LHCN-M2 (cell line): ENCODE data around the gene KRTAP10-10. TPM values are rescaled to one million over a fixed set of nuclear protein-coding genes. Genes with fewer than 3 reads are reported as not detected.
"Not testable (repeated sequence)": the region's sequence is repeated elsewhere in the genome, so short reads cannot be mapped to it uniquely, and the experiment has no call there.

Source experiments
- DNase-seq: peaks from one replicate; pipeline ENCODE4 v3.0.0-alpha.2; 2012; ENCODE audit warnings: low read depth
- total RNA-seq: library from RNA; depleted of rRNA; stranded (reverse); fragments of >200 nt; gene quantifications from 2 replicates; pipeline ENCODE4 v1.2.3, GENCODE V29; 2014

The KRTAP10-10 gene
- total RNA-seq, 1 experiment from 2014 or later, result not detected

DNA sequence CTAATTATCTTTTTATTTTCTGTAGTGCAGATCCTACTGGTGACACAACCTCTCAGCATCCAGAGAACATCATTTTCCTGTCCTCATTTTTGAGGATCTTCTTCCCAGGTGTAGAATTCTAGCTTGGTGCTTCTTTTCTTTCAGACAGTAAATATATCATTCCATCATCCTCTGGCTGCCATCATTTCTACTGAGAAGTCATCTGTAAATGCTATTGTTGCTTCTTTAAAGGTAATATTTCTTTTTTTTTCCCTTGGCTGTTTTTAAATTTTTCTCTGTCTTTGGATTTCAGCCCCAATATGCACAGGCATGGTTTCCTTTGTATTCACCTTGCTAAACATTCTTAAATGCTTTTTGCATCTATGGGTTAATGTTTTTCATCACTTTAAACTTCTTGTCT is 13.6 kb upstream of the KRTAP10-10 start:
- no peak for DNase-seq

- no peak for DNase-seq
Measured at GRCh38 chr21:44625756-44626155, 11.4 kb upstream of the KRTAP10-10 start.

DNA sequence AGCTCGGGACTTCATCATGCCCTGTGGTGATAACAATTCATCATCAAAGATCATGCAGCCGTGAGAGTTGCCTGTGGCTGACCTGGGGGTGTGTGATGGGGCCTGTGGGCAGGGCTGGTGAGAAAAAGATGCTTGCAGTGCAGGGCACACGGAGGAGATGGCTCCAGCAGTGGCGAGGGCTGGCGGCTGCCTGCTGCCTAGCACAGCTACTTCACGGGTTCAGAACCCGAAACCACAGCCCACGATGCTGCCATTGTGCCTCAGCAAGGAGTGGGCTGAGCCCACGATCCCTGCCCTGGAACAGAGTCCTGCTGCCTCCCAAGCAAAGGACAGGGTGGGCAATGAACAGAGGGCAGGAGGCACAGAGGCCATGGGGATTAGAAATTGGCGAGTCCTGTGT is 10.9 kb upstream of the KRTAP10-10 start:
- no peak for DNase-seq

DNA sequence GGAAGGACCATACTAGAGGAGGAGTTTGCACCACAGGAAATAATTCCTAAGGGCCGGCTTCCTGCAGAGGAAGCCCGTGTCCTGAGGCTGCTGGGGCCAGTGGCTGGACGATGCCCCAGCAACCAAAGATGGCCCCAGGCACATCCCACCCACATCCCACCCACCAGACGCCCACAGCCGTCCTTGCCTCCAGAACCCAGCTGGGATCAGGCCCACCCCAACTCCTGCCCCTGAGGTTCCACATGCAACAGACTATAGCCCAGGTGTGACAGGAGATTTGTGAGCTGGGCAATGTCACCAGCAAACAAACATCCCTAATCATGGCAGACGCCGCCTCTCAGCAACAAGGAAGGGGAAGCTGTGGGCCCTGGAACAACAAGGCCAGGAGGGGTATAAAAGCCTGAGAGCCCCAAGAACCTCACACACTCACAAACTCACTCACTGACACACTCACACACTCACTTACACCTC is 10.4 kb upstream of the KRTAP10-10 start, which contains the start of gene KRTAP10-9:
TSS of gene KRTAP10-9 (plus strand) at position 421 of the 471 bp plus-strand sequence. CDS start 79 bp downstream, outside the sequence.
- no peak for DNase-seq

DNA sequence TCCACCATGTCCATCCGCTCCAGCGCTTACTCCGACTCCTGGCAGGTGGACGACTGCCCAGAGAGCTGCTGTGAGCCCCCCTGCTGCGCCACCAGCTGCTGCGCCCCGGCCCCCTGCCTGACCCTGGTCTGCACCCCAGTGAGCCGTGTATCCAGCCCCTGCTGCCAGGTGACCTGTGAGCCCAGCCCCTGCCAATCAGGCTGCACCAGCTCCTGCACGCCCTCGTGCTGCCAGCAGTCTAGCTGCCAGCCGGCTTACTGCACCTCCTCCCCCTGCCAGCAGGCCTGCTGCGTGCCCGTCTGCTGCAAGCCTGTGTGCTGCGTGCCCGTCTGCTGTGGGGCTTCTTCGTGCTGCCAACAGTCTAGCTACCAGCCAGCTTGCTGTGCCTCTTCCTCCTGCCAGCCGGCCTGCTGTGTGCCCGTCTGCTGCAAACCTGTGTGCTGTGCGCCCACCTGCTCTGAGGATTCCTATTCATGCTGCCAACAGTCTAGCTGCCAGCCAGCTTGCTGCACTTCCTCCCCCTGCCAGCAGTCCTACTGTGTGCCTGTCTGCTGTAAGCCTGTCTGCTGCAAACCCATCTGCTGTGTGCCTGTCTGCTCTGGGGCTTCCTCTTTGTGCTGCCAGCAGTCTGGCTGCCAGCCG is 9.9 kb upstream of the KRTAP10-10 start:
- DNase-seq, result not testable (repeated sequence)

DNA sequence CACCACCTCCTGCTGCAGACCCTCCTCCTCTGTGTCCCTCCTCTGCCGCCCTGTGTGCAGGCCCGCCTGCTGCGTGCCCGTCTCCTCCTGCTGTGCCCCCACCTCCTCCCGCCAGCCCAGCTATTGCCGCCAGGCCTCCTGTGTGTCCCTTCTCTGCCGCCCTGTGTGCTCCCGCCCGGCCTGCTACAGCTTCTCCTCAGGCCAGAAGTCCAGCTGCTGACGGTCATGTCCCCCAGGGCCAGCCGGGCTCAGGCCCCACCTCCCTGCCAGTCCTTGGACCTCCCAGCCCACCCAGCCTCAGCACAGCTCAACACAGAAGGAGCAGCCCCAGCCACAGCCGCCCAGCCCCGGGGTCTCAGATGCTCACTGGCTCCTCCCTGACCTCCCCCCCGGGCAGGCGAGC is 9.3 kb upstream of the KRTAP10-10 start:
- not testable (repeated sequence) for DNase-seq

DNA sequence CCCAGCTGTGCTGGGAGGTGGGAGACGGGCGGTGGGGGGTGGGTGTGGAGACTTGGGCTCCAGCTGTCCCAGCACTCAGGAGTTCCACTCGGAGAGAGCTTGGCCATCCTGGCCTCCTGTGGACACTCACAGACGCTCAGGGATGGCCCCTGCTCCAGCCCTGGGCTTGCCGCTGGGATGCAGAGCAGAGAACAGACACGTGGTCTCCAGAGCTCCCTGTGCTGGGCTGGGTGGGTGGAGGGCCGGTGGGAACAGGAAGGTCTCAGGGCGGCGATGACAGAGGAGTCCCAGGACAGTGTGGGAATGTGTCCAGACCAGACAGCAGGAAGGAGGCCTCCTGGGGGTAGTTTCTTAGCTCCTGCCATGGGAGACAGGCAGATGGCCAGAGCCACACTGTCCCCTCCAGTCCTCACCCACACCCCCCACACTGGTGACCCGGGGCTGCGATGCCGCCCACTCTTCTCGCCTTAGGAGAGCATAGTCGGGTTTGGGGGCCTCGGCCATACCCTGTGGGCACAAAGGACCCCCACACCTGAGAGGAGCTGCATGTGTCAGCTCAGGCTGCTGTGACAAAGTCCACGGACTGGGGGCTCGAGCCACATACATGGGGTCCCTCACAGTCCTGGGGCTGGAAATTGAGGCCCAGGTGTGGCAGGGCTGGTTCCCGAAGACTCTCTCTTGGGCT is 8.3 kb upstream of the KRTAP10-10 start:
- no peak for DNase-seq

GRCh38 chr21:44630440-44630839 is 6.7 kb upstream of the KRTAP10-10 start:
- DNase-seq, result no peak

DNA sequence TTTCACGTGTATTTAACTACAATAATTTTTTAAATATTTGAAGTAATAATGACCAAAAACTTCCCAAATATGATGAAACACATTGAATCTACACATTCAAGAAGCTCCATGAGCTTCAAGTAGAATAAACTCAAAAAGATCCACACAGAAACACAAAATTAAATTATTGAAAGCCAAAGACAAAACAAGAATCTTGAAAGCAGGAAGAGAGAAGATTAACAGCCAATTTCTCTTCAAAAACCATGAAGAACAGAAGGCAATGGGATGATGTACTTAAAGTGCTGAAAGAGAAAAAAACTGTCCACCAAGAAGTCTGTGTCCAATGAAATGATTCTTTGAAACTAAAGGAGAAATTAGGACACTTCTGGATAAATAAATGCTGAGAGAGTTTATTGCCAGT is 5.1 kb upstream of the KRTAP10-10 start:
- DNase-seq, result no peak

DNA sequence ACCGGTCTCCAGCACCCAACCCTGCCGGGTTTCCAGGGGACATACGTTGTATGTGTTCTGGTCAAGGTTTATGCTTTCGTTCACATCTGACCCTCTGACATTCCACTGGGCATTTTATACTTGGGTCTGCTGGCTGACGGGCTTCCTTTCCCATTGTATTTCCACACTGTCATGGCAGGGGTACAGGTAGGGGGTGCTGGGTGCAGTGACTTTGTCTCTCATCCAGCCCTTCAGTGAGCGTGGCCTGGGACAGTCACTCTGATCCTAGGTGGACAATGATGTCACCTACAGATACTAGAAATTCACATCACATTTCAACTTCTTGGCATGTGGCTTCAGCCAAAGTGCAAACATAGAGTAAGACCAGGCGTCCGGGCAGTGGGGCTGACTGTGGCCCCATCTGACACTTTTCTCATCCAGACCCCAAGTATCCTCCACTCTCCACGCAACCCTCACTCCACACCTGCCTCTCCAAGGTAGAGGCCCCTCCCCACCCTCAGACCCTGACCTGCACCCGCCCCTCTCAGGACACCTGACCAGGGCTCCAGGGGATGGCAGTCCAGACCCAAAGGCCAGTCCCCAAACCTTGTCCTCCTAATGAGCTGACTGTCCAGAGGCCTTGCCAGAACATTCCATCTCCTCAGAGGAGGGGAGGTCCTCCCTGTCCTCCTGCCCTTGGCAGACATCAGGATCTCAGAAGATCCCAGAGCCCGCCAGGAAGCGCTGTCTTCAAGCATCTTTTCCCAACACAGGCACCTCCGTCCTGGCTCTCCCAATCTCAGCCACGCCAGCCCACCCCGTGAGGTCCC is 743 bp upstream of the KRTAP10-10 start:
- no peak for DNase-seq

GRCh38 chr21:44637851-44638348 is 744 bp downstream of the KRTAP10-10 start:
- DNase-seq, result not testable (repeated sequence)

GRCh38 chr21:44638506-44639330 is 1.6 kb downstream of the KRTAP10-10 start:
- not testable (repeated sequence) for DNase-seq

DNA sequence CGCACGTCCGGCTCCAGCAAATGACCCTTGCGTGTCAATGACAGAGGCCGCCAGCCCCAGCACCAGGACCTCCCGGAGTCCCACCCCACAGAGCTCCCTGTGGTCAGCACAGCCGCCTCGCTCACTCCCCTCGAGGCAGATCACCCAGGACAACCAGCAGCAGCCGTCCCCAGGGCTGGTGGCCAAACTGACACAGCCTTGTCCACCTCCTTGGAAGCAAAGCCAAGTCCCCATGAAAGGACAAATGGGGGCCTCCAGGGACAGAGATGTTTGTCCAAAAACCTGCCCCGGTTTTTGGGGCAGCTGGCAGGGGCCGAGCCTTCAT is 2.1 kb downstream of the KRTAP10-10 start:
- DNase-seq, result no peak

- no peak for DNase-seq
Measured at GRCh38 chr21:44640761-44641160, 3.6 kb downstream of the KRTAP10-10 start.

- no peak for DNase-seq
Measured at GRCh38 chr21:44643741-44644310, 6.7 kb downstream of the KRTAP10-10 start.

DNA sequence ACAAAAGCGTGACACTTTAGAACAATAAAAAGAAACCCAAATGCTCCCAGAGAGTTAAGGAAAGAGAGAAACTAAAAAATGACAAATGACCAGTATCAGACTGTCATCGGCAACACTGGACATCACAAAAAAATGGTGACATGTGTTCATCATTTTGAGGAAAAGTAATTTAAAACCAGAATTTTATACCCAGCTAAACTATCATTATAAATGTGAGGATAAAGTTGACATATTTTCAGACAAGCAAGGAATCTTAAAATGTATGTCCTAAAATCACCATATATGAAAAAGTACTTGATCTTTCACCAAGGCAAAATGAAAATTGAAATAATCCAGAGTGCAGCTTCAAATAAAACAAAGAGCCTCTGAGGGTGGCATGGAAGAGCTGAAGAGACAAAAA is 7.7 kb downstream of the KRTAP10-10 start:
- DNase-seq, result no peak

DNA sequence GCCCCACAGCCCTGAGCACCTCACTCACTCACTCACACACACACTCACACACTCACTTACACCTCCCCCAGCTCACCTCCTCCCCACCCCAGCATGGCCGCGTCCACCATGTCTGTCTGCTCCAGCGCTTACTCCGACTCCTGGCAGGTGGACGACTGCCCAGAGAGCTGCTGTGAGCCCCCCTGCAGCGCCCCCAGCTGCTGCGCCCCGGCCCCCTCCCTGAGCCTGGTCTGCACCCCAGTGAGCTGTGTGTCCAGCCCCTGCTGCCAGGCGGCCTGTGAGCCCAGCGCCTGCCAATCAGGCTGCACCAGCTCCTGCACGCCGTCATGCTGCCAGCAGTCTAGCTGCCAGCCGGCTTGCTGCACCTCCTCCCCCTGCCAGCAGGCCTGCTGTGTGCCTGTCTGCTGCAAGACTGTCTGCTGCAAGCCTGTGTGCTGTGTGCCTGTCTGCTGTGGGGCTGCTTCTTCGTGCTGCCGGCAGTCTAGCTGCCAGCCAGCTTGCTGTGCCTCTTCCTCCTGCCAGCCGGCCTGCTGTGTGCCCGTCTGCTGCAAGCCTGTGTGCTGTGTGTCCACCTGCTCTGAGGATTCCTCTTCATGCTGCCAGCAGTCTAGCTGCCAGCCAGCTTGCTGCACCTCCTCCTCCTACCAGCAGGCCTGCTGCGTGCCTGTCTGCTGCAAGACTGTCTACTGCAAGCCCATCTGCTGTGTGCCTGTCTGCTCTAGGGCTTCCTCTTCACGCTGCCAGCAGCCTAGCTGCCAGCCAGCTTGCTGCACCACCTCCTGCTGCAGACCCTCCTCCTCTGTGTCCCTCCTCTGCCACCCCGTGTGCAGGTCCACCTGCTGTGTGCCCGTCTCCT is 9.4 kb downstream of the KRTAP10-10 start, which contains the start of gene KRTAP10-11:
TSS of gene KRTAP10-11 (plus strand) at position 49 of the 856 bp plus-strand sequence. CDS start at position 94, 45 bp downstream.
- not testable (repeated sequence) for DNase-seq

- no peak for DNase-seq
Measured at GRCh38 chr21:44647222-44647552, 10.0 kb downstream of the KRTAP10-10 start.

GRCh38 chr21:44648557-44649311 is 11.6 kb downstream of the KRTAP10-10 start:
- DNase-seq, result no peak
